CD4-positive, alpha-beta T cell treated with Interleukin-15 for 4 hours (primary cell): Measurements from ENCODE around the gene ITGB7.
A peak's percentile ranks its signal among the peaks of the same experiment; 100 is the strongest.

Experiments used
- DNase-seq: peaks from one replicate; pipeline ENCODE4 v3.0.0-alpha.2; 2020; ENCODE audit warnings: low spot score

The ITGB7 gene

DNA sequence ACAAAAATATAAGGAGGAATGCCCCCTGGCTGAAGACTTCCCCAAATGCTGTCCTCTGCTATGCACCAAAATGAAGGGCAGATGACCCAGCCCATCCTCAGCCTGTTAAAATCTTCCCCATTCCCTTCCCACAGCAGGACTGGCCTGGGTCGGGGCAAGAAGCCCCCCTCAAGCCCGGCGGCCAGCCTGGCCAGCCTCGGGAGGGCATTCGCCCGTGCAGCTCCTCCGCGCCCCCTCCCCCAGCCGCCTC, 24.5 kb upstream of the ITGB7 start:
- no peak for DNase-seq

DNA sequence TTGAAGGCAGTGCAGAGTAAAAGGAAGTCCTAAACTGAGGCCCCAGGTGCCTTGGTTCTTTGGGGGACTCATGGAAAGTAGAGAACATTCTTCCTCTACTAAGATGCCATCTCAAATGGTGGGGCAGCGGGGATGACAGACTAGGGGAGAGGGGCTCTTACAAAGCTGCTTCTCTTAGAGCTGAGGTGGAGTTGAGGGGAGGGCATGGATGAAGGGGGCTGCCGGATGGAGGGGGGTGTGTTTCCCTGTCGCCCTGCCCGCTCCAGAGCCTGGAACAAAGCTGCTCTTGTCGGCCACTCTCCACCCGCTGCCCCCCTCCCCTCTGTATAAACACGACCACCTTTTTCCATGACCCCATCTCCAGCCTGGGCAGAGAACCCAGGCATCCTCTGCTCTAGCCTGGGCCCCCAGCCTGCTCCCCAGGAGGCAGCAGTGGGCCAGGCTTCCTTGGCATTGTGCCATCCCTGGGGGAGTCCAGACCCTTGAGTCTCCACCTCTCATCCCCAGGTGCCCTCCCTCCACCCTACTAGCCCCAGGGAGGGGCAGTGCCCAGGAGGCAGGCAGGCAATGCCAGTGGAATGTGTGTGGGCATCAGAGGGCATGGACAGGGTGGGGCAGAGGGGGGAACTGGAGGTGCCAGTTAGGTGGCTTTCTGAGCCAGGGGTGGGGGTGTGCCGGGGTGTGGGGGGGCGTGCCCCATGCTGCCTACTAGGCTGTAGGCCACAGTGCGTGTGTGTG, 23.2 kb upstream of the ITGB7 start:
- no peak for DNase-seq

DNA sequence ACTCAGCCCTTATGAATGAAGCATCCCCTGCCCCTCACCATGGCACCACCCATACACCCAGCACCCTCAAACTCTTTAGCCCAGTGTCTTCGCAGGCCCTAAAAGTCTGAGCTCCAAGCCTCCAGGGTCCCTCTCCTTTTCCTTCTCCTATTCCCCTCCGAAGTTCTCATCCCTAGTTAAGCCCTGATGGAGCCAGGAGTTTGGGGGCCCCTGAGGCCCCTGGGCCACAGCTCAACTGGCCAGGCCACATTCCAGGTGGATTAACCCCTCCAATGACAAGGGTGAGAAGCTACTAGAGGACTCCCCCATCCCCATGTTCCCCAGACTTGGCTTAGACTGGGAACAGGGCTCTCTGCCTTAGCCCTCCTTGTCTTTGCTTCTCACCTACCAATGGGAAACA, 22.4 kb upstream of the ITGB7 start:
- DNase-seq = no peak

DNA sequence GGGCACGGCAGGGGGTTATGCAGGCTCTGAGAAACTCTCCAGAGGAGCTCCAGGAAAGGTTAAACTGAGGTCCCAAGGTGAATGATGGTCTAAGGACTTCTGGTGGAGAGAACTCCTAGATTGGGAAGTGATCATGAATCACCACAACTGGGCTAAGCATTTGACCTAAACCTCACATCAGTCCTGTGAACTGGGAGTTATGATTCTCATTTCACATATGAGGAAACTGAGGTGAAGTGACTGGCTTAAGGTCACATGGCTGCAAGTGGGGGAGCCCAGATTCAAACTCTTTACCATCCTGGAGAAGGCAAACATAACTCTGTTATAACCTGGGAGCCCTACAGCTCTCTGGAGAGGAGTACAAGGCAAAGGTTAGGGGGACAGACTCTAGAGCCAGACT, 20.8 kb upstream of the ITGB7 start:
- DNase-seq = no peak

DNA sequence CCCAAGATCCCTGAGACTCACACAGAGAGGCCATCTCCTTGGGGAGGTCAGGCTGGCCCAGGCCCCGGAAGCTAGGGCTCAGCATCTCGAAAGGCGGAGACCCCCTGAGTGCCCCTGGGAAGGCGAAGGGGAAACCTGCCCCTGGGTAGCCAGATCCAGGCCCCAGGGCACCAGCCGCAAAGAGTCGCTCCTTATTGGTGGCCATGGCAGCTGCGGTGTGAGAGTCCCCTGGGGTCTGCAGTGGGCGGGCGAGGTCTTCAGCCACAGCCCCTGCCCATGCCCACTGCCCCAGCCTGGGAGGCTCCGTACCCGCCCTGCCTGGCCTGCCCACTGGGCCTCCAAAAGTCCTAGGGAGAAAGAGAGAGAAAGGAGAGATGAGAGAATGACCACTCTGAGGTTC, 20.3 kb upstream of the ITGB7 start:
- no peak for DNase-seq

DNA sequence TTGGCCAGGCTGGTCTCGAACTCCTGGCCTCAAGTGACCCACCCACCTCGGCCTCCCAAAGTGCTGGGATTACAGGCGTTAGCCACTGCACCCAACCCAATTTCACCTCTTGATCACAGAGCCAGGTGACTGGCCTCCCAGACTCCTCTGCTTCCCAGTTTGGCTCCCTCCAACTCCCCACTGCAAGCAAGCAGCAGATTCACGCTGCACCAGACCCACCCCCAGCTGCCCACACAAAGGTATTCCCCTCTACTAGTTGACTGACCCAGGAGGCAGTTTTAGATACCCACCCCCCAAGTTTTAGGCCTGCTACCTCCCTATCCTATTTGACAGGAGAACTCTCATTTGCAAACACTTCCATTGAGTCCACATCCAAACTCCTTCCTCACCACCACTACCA, 19.8 kb upstream of the ITGB7 start:
- DNase-seq = no peak

DNA sequence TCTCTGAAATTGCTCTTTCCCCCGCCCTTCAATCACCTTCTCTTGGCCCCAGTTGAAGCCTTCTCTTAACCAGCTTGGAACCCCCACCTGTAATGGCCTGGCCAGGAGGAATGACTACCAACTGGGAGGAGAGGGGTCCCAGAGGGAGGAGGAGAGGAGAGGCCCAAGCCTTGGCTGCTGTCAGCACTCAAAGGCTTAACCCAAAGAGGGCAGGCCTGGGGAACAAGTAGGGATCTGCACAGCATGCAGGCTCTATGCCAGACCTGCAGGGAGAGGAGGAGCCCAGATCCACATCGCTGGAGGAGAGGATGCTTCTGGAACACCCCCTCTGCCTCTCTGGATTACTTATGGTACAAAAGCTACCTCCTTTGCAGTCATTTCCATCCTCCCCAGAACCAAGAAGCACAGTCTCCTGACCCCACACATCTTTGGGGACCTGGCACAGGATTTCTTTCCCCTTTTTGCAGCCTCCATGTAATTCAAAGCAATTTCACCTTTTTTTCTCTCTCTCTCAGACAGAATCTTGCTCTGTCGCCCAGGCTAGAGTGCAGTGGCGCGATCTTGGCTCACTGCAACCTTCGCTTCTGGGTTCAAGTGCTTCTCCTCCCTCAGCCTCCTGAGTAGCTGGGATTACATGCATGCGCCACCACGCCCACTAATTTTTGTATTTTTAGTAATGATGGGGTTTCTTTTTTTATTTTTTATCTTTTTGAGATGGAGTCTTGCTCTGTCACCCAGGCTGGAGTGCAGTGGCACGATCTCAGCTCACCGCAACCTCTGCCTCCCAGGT, 18.8 kb upstream of the ITGB7 start:
- DNase-seq = no peak

DNA sequence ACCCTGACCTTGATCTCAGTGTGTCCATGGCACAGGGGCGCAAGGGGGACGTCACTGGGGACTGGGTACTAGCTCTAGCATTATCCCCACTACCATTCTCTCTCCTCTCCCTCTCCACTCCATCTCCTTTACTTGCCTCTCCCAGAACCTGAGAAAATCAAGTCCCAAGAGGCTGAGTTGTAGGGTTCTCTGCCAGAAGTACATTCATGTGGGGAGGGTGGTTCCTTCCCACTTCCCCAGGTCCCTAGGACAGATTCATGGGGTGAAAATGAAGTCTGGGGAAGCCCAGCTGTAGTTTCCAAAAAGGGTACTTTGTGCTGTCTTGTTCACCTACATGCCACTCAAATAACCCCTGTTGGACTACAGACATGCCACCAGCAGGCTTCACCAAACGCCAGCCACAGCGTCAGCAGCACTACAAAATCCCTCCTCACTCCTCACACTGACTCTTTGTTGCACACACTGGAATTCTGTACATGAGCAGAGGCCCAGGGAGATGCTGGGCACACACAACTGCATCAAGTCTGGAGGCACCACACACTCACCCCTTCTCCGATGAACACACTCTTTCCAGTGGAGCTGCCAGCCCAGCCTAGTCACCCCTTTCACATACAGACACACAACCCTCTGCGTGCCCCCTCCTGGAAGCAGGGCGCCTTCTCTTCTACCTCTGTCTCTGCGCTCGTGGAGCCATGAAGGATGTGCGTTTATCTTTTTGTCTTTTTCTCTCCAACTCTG, 18.0 kb upstream of the ITGB7 start:
- DNase-seq = no peak

DNA sequence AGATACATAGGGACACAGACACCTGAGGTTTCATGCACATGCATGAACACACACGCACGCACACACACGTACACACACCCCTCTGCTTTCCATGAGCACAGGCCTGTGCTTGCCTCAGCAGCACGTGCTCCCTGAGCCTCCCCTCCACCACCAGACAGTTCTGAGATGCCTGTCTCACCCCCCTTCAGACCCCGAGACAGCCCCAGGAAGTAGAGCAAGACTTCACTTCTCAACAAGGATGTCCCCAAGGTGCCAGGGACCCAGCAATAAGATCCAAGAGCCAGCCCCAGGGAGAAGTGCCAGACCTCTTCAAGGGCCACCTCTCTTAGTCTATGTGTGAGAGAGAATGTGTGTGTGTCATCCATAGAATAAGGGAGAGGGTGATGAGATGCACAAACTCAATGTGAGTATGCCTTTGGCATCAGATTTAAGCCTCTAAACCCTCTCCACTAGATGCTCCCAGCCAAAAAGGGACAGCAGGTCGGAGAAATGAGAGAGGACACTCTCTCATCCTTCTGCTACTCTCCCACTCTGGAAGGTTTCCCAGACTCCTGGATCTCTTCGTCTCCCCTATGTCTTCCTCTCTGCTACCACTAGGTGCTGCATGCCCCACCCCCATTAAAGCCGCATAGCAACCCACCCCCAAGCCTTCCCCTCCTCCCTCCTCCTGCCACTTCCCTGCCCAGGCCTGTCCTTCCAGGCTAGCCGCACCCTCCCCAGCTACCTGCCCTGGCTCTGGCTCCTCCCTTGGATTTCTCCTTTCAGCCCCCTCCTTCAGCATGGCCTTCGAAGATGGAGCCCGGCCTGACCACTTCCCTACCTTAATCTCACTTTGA, 17.2 kb upstream of the ITGB7 start:
- no peak for DNase-seq

DNA sequence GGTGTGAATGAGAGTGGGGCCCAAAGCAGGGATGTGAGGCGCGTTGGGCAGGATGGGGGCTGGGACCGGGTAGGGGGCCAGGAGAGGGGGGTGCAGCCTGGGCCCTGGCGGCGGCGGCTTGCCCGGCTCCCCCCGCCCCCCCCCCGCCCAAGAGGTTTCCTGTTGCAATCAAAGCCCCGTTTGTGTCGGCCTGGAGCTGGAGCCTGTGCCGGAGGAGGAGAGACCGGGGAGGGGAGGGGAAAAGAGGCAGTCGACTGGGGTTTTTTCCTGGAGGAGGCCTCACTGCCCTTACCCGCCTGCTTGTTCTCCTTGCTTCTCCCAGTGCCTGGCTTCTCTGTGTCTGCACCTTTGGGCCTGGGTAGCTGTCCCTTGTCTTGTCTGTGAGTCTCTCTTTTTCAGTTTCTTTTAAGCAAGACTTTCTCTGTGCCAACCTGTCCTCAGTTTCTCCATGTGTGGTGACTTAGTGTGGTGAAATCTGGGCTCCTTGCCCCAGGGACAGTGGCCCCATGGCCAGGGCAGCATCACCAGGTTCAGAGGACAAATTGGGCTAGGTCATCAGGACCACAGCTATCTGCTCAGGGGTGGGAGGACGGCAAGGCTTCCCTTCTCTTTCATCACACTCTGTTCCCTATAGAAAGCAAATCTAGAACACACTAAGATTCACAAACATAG, 16.5 kb upstream of the ITGB7 start:
- DNase-seq = no peak

DNA sequence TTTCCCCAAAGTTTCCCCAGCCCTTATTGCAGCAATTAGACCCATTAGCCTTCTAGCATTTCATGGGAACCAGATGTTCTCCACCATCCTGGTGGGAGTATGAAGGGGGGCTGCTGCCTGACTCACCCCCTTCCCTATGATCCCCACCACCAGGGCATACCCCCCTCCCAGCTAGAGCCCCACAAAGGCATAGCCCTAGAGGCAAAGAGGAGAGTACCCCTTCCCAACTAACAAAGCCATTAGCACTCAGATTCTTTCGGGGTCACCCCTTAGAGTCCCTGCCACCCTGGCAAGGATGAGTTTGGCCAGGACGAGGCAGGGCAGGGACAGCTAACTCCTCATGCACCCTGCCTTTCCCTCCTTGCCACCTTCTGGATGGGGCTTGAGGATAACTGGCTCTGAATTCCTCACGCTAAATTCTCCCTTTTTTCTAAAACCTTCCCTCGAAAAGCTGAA, 15.8 kb upstream of the ITGB7 start:
- DNase-seq = no peak

DNA sequence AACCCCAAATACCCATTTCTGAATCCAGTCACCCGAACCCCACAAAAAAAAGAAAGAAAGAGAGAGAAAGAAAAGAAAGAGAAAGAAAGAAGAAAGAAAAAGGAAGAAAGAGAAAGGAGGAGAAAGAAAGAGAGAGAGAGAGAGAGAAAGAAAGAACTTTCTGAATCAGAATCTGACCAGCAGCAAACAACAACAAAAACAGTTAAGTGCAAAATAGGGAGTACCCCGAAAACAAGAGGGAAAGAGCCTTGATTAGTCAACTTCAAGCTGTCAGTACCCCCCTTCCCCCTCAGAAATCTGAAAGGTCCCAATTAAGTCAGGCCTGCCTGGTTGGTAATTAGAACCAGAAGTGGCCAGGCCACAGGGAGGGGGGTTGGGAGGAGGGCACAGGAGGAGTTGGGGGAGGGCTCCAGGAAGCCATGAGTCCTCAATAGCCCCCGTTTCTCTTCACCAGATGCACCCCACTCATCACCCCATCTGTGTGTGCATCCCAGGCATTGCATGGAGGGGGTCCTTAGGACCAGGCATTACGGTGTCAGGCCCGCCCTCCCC, 15.2 kb upstream of the ITGB7 start:
- no peak for DNase-seq

DNA sequence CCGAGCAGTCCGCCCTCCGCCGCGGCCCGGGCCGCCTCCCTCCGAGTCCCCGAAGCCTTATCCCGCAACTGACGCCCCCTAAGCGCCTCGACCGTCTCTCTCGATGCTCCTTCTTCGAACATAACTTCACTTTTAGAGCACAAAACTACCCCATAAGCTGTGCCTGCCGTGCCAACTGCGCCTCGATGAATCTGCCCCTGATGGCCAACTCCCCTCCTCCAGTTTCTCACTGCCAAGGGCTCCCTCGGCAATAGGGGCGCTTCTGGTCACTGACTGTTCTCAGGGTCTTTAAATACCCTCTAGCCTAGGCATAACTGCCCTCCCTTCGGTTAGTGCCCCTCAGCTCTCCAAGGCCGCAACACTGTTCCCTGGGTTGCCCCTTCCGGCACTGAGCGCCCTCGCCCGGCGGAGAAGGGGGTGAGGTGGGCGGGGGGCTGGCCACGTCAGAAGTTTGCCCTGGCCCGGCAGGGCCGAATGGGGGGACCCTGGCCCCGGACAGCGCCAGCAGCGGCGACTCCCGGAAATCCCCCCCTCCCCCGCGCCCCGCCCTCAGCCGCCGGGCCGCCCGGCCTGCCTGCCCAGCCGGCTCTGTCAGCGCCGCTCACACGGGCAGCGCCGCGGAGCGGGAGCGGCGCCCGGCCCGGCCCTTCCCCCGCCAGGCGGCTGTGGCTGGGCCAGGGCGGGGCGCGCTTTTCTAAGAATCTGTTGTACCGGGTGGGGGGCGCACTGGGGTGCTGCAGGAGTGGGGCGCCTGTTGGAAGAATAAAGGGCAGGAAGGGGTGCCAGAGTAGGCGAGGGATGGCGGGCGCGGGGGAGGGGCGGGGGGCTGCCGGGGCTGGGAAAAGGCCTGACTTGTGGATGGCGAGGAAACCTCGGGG, 14.4 kb upstream of the ITGB7 start:
- peak; percentile 45 for DNase-seq

DNA sequence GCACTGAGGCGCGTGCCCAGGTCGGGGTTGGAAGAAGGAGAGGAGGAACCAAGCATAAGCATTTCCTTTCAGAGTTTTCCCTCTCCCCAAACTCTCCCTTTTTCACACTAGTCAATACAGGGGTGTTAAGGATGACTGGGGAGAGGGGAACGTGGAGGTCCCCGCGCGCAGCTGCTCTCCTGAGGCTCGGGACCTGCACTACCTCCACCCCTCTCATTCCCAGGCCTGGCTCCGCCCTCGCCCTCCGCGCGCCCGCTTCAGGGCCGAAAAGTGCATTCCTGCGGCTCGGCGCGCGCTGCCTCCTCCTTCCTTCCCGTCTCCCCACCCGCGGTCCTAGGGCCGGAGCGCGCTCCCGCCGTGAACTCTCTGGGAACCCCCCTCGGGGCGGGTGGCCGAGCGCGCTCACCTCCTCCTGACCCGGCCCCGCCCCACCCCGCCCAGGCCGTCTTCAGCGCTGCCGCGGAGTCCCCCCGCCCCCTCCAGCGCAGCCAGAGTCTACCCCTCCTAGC, 13.7 kb upstream of the ITGB7 start:
- peak; percentile 78 for DNase-seq

DNA sequence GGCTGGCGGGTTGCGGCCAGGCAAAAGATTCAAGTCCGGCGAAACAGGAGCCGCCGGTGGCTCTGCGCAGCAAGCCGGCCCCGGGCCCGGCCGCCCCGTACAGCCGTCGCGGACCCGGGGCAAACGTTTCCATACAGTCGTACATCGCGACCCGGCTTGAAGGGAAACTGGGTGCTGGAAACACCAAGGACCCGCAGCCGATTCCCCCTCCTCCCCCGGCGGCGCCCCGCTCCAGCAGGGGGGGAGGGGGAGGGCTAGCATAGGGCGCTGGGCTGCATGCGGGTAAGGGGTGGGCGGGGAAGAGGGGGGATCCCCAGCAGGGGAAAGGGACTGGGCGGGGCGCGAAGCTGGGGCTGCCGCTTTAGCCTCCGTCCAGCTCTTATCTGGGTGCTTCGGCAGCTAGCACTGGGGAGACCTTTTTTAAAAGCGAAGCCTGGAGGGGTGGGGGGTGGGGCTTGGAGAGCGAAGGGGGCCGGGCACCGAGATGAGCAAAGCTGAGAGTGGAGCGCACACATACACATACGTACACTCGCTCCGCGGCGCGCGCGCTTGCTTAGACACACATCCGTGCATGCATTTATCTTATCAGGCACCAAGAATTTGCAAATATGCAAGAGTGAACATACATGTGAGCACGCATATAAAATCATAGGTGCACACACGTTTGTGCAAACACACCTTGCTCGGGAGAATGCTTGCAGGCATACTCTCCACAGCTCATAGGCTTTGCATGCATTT, 13.1 kb upstream of the ITGB7 start:
- DNase-seq = peak; percentile 78

DNA sequence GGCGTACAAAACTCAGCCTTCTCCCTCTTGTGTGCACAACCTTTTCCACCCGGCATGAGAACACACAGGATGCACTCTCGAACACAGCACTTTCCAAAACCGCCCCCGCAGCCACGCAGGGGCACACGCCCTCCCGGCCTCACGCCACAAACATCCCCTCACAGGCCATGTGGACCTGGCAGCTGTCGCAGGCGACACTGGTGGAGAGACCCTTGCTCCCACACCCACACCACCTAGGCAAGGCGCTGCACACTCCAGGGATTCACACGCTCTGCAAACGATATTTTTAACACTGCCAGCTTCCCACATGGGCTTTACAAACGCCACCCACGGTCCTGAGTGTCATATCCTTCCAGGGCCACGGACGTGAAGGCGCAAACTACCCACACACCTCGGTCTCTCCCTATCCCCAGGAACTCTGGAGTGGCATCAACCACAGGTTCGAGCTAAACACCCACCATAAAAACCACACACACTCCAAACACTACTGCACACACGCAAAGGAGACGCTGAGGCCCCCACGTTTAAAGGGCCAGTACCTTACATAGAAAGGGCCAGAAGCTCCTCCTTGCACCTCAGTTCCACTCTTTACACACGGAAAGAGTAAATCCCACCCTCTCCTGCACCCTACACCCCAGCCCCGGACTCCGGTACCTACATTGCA, 12.4 kb upstream of the ITGB7 start:
- peak; percentile 40 for DNase-seq

DNA sequence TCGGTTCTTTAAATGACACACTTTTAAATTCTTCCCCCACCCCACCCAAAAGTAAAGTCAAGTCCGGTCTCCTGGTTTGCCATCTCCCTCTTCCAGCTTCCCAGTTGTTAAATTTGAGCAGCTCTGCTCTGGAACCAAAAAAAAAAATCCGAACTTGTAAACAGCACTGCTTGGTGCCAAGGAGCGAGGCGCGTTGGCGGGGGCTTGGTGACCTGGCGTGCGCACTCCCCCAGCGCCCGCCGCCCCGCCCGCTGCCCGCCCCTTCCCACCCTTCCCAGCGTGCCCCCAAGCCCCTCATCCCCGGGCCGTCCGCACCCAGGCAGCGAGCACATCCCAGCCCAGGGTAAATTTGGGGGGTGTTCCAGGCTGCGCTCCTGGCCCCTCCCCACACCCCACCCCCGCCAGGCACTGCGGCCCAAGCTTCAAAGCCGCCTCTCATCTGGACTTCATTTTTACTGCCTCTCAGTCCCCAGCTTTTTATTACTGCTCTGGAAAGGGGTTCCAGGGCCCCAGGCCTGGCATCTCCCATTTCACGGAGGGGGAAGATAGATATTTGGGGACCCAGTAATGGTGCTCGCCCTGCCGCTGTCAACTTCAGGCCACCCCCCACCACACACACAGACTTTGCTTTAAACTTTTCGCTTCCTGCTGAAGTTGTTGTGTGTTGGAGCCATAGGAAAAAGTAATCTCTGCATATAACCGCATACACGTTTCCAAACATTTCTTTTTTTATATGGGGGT, 11.7 kb upstream of the ITGB7 start:
- no peak for DNase-seq

DNA sequence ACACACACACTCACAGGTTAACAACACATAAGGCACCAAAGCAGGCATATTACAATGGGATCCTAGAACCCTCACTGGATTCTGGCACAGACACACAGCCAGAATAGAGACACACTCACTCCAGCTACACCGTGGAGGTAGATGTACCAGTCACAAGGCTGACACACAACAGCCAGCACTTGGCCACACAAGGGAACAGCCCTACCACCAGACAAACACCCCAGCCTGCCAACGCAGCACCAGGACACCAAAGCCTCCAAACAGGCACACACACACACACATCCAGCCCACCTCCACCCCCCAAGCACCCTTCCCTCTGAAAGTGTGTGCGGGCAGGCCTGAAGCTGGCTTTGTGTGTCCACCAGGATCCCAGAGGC, 10.9 kb upstream of the ITGB7 start:
- DNase-seq = no peak
